Transverse colon (tissue), 4 donors: ENCODE measurements around the gene KRT28. TPM values are rescaled to one million over a fixed set of nuclear protein-coding genes. Genes with fewer than 3 reads are reported as not detected.

ENCODE experiments used
- DNase-seq: peaks from one replicate; pipeline ENCODE4 v3.0.0-alpha.2; 2019
- H3K27ac ChIP-seq, 4 donors: fragments of 200-600 bp; sonication (generic); 2 replicates each; pipeline ENCODE4 v1.5.1; 2016 to 2018; ENCODE audit warnings: inconsistent platforms in 4 of 4
- H3K27me3 ChIP-seq: fragments of 200-600 bp; sonication (generic); 2 replicates; pipeline ENCODE4 v1.5.1; 2017; ENCODE audit warnings: inconsistent platforms
- H3K36me3 ChIP-seq, 4 donors: fragments of 200-600 bp; sonication (generic); 2 replicates each; pipeline ENCODE4 v1.5.1; 2017 to 2019; ENCODE audit warnings: inconsistent platforms in 4 of 4
- H3K4me1 ChIP-seq, 4 donors: fragments of 200-600 bp; sonication (generic); 2 replicates each; pipeline ENCODE4 v1.5.1; 2017 to 2020; ENCODE audit warnings: inconsistent platforms in 4 of 4
- H3K4me3 ChIP-seq, 4 donors: fragments of 200-600 bp; sonication (generic); 1 replicate in 1 of 4; 2 replicates in 3 of 4; pipeline versions ENCODE4 v1.5.1 to v1.6.1; 2017 to 2019; ENCODE audit warnings: inconsistent platforms in 4 of 4
- H3K9me3 ChIP-seq, 2 donors: fragments of 200-600 bp; sonication (generic); 2 replicates each; pipeline ENCODE4 v1.5.1; 2017 to 2019; ENCODE audit warnings: inconsistent platforms in 2 of 2
- CTCF ChIP-seq, 5 experiments: fragments of 200-600 bp in 3 of 5; fragments of 450-650 bp in 2 of 5; sonication (generic) in 3 of 5; IDR thresholded peaks; 1 replicate in 2 of 5; 2 replicates in 3 of 5; pipeline ENCODE4 v1.5.1; 2016 to 2017; ENCODE audit warnings: antibody characterized with exemption in 5 of 5, inconsistent platforms in 3 of 5, mild to moderate bottlenecking in 2 of 5, moderate library complexity in 1 of 5
- EP300 ChIP-seq: sonication (generic); formaldehyde crosslinking; IDR thresholded peaks from one replicate; pipeline ENCODE4 v1.6.1; 2017; ENCODE audit warnings: antibody characterized with exemption, low read depth
- POLR2A ChIP-seq: fragments of 450-650 bp; IDR thresholded peaks from one replicate; pipeline ENCODE4 v1.6.1; 2016; ENCODE audit warnings: antibody characterized with exemption, mild to moderate bottlenecking, moderate library complexity
- POLR2AphosphoS5 ChIP-seq, 3 donors: sonication (generic); formaldehyde crosslinking; IDR thresholded peaks; one replicate each; pipeline ENCODE4 v1.6.1; 2016; ENCODE audit warnings: antibody characterized with exemption in 3 of 3
- WGBS, 2 donors: methylation state at CpG; one replicate each; pipeline ENCODE4 v1.1.5; 2018; ENCODE audit warnings: low coverage in 1 of 2; 5-methylcytosine and 5-hydroxymethylcytosine counted together
- in situ Hi-C, 4 donors: fragments of 200-750 bp; cut with MboI; loops; one replicate each; pipeline versions ENCODE4 v1.15.0 to v1.15.1; 2017; ENCODE audit warnings: low sequenced_read_pairs in 3 of 4, low pct_ligation_motif_present in 1 of 4, low pct_unique_long_range_greater_than_20kb in 1 of 4
- intact Hi-C: fragments of 100-400 bp; cut with DNase I; formaldehyde crosslinking; loops from one replicate; pipeline ENCODE4 v1.15.1; 2023; ENCODE audit warnings: low total_unique reads
- total RNA-seq, 4 donors: library from RNA; depleted of rRNA; stranded (reverse); fragments of >200 nt; gene quantifications; one replicate each; pipeline ENCODE4 v1.1.0, GENCODE V29; 2016

Gene KRT28
- total RNA-seq, 4 donors from 2014 or later: not detected

GRCh38 chr17:40833882-40834281 is 34.1 kb upstream of the KRT28 start:
- Histone ChIP-seq H3K4me1 (no peaks in the 10 kb centered on the region), H3K4me3 (no peak overlapping the region), H3K9me3 (no peaks in the 10 kb centered on the region), H3K27ac (no peak overlapping the region), H3K36me3 (no peaks in the 10 kb centered on the region), H3K27me3 (peaks cover under 1% of the 10 kb centered on the region)
- intact Hi-C loops (no loop called here), in situ Hi-C loops (no loop called here)
- DNase-seq: no peak
- TF ChIP-seq CTCF (IDR thresholded peaks at IDR 0.05) (no peak), POLR2AphosphoS5 (IDR thresholded peaks at IDR 0.05) (no peak), POLR2A (no peak), EP300 (no peak)

- in situ Hi-C loops: no loop called here
- Histone ChIP-seq H3K36me3 (no peaks in the 10 kb centered on the region), H3K27me3 (no peaks in the 10 kb centered on the region), H3K4me3 (no peak overlapping the region), H3K4me1 (no peaks in the 10 kb centered on the region), H3K9me3 (no peaks in the 10 kb centered on the region), H3K27ac (no peak overlapping the region)
- TF ChIP-seq POLR2AphosphoS5 (IDR thresholded peaks at IDR 0.05) (no peak), CTCF (IDR thresholded peaks at IDR 0.05) (no peak), POLR2A (no peak), EP300 (no peak)
- intact Hi-C loops: no loop called here
- WGBS, 2 donors: 86 to 90% methylated on average over 3 of the region's 3 CpGs
- no peak for DNase-seq
Measured at GRCh38 chr17:40832840-40833239, 33.1 kb upstream of the KRT28 start.

- Histone ChIP-seq H3K36me3 (no peaks in the 10 kb centered on the region), H3K4me3 (no peak overlapping the region), H3K9me3 (no peaks in the 10 kb centered on the region), H3K4me1 (no peaks in the 10 kb centered on the region), H3K27ac (no peak overlapping the region), H3K27me3 (no peaks in the 10 kb centered on the region)
- TF ChIP-seq POLR2AphosphoS5 (IDR thresholded peaks at IDR 0.05) (no peak), EP300 (no peak), CTCF (IDR thresholded peaks at IDR 0.05) (no peak), POLR2A (no peak)
- 90% methylated on average over 2 of the region's 2 CpGs for WGBS, 2 donors
- DNase-seq: no peak
- intact Hi-C loops: no loop called here
- in situ Hi-C loops: no loop called here
Measured at GRCh38 chr17:40830085-40830776, 30.5 kb upstream of the KRT28 start.

- intact Hi-C loops: no loop called here
- H3K36me3 ChIP-seq: no peaks in the 10 kb centered on the region
- no peak overlapping the region for H3K27ac ChIP-seq
- H3K4me3 ChIP-seq: no peak overlapping the region
- in situ Hi-C loops: no loop called here
- no peak for DNase-seq
- H3K4me1 ChIP-seq: no peaks in the 10 kb centered on the region
- TF ChIP-seq POLR2A (no peak), CTCF (IDR thresholded peaks at IDR 0.05) (no peak), EP300 (no peak), POLR2AphosphoS5 (IDR thresholded peaks at IDR 0.05) (no peak)
- 92 to 96% methylated on average over 4 of the region's 4 CpGs for WGBS, 2 donors
- no peaks in the 10 kb centered on the region for H3K27me3 ChIP-seq
- no peaks in the 10 kb centered on the region for H3K9me3 ChIP-seq
Measured at GRCh38 chr17:40828454-40829044, 28.8 kb upstream of the KRT28 start.
